Measurements from ENCODE around the gene BCHE. TPM values are rescaled to one million over a fixed set of nuclear protein-coding genes. Genes with fewer than 3 reads are reported as not detected.

Gene BCHE
- total and polyA plus RNA-seq, 2 donors (not counting 3 experiments of a cell fraction or from before 2014, with no cell fraction given) = 0.27 to 0.66 TPM

GRCh38 chr3:165751637-165752036, 85.6 kb downstream of the BCHE start:
- FAIRE-seq (no peak), DNase-seq (ENCODE audit: low read depth, low spot score) (no peak)
- no peak overlapping the region for H2AFZ ChIP-seq (ENCODE audit: low read depth, low read length)
- no peaks in the 10 kb centered on the region for H4K20me1 ChIP-seq (replicated peaks; ENCODE audit: control insufficient read depth, extremely low read depth, insufficient read depth, low read length)
- no TSS peak for BruUV-seq (replicated peaks)
- intact Hi-C loops (cut with micrococcal nuclease) = no loop called here
- H3K4me2 ChIP-seq (ENCODE audit: insufficient read depth, low read length) = no peak overlapping the region
- no peaks in the 10 kb centered on the region for H3K27me3 ChIP-seq (ENCODE audit: control insufficient read depth in 2 of 2, insufficient read depth in 2 of 2, low read length in 2 of 2)
- H3K9me3 ChIP-seq (replicated peaks; ENCODE audit: control insufficient read depth, insufficient read depth, low read length) = no peaks in the 10 kb centered on the region
- no peaks in the 10 kb centered on the region for H3K79me2 ChIP-seq (ENCODE audit: control insufficient read depth, insufficient read depth, low read length)
- H3K27ac ChIP-seq (ENCODE audit: insufficient read depth, low read depth, low read length) = no peak overlapping the region
- dilution Hi-C loops (cut with MboI; ENCODE audit: extremely low pct_ligation_motif_present, low sequenced_read_pairs) = no loop called here
- POLR2A ChIA-PET = no interaction called here
- peaks cover 3% of the 10 kb centered on the region for H3K4me1 ChIP-seq (ENCODE audit: control insufficient read depth, extremely low read depth, insufficient read depth, low read length)
- H3K9ac ChIP-seq (replicated peaks; ENCODE audit: extremely low read depth, insufficient read depth, low read length) = no peak overlapping the region
- no peaks in the 10 kb centered on the region for H3K9me1 ChIP-seq (replicated peaks; ENCODE audit: control insufficient read depth, extremely low read depth, insufficient read depth, low read length)
- no peak overlapping the region for H3K4me3 ChIP-seq (replicated peaks in 1 of 3; ENCODE audit: insufficient read depth in 1 of 3, low read depth in 1 of 3, low read length in 3 of 3)
- no peaks in the 10 kb centered on the region for H3K36me3 ChIP-seq (ENCODE audit: control insufficient read depth in 2 of 2, extremely low read depth in 1 of 2, insufficient read depth in 2 of 2, low read length in 2 of 2)
- no peak for TF ChIP-seq MAX (IDR thresholded peaks at IDR 0.05; ENCODE audit: insufficient read depth, insufficient read length)
- no peak for TF ChIP-seq MYC (IDR thresholded peaks at IDR 0.05; ENCODE audit: low read depth, low read length)
- TF ChIP-seq GATA2 (IDR thresholded peaks at IDR 0.05; ENCODE audit: insufficient read depth, insufficient read length, low read depth, low read length) = no peak
- TF ChIP-seq JUN (IDR thresholded peaks at IDR 0.05; ENCODE audit: borderline replicate concordance, insufficient read depth, insufficient read length, low read depth) = no peak
- TF ChIP-seq POLR2AphosphoS5 (IDR thresholded peaks at IDR 0.05; ENCODE audit: insufficient read depth, low read depth, low read length) = no peak
- TF ChIP-seq POLR2A (IDR thresholded peaks at IDR 0.05; ENCODE audit: low read depth, low read length) = no peak
- no peak for TF ChIP-seq CTCF (IDR thresholded peaks at IDR 0.05; ENCODE audit: extremely low read depth in 1 of 2, insufficient read depth in 1 of 2, low read depth in 1 of 2, low read length in 2 of 2)
- no peak for TF ChIP-seq EZH2 (IDR thresholded peaks at IDR 0.05; ENCODE audit: borderline replicate concordance, low read depth, low read length, severe bottlenecking)
- TF ChIP-seq FOS (IDR thresholded peaks at IDR 0.05; ENCODE audit: borderline replicate concordance, insufficient read depth, low read length) = no peak
- CTCF ChIA-PET = no interaction called here
